Activated T-helper 2 cell treated with anti-CD3 and anti-CD28 coated beads, Interferon-gamma antibody, Interleukin-2, Interleukin-4, amounts not matched to agents 10 μg/mL and 5 μg/mL and 100 μg/mL, durations not matched to agents 14 hours and 24 hours and 36 hours (primary cell): ENCODE data around the gene ENO3. TPM values are rescaled to one million over a fixed set of nuclear protein-coding genes. Genes with fewer than 3 reads are reported as not detected.
"Not testable (repeated sequence)": the region's sequence is repeated elsewhere in the genome, so short reads cannot be mapped to it uniquely, and the experiment has no call there.

Source experiments
- DNase-seq: peaks from one replicate; pipeline ENCODE4 v3.0.0; 2021; ENCODE audit warnings: low spot score
- H3K27ac Mint-ChIP-seq: one replicate; pipeline ENCODE4 v1.8.0; 2021; ENCODE audit warnings: mixed read lengths
- H3K27me3 Mint-ChIP-seq: one replicate; pipeline ENCODE4 v1.8.0; 2021; ENCODE audit warnings: low read depth, mixed read lengths
- H3K36me3 Mint-ChIP-seq: one replicate; pipeline ENCODE4 v1.8.0; 2021; ENCODE audit warnings: low read depth, mixed read lengths
- H3K4me1 Mint-ChIP-seq: one replicate; pipeline ENCODE4 v1.8.0; 2021; ENCODE audit warnings: low read depth, mixed read lengths
- H3K4me3 Mint-ChIP-seq: one replicate; pipeline ENCODE4 v1.8.0; 2021; ENCODE audit warnings: low read depth, mild to moderate bottlenecking, moderate library complexity, mixed read lengths
- H3K9me3 Mint-ChIP-seq: one replicate; pipeline ENCODE4 v1.8.0; 2021; ENCODE audit warnings: mixed read lengths
- intact Hi-C: fragments of 100-400 bp; cut with micrococcal nuclease; formaldehyde crosslinking; loops from one replicate; pipeline ENCODE4 v1.15.1; 2023
- total RNA-seq: library from RNA; stranded (reverse); gene quantifications from 2 replicates; pipeline ENCODE4 v1.2.3, GENCODE V29; 2022

ENO3 gene
- total RNA-seq, 1 donor from 2014 or later, result 47.9 TPM

GRCh38 chr17:4921320-4921719 is 29.6 kb upstream of the ENO3 start:
- Mint-ChIP-seq H3K27me3 (no peaks in the 10 kb centered on the region), H3K4me1 (peaks cover under 1% of the 10 kb centered on the region), H3K36me3 (peaks cover 6% of the 10 kb centered on the region), H3K4me3 (no peak overlapping the region), H3K27ac (no peak overlapping the region), H3K9me3 (no peaks in the 10 kb centered on the region)
- DNase-seq, result no peak
- intact Hi-C loops, result no loop called here

DNA sequence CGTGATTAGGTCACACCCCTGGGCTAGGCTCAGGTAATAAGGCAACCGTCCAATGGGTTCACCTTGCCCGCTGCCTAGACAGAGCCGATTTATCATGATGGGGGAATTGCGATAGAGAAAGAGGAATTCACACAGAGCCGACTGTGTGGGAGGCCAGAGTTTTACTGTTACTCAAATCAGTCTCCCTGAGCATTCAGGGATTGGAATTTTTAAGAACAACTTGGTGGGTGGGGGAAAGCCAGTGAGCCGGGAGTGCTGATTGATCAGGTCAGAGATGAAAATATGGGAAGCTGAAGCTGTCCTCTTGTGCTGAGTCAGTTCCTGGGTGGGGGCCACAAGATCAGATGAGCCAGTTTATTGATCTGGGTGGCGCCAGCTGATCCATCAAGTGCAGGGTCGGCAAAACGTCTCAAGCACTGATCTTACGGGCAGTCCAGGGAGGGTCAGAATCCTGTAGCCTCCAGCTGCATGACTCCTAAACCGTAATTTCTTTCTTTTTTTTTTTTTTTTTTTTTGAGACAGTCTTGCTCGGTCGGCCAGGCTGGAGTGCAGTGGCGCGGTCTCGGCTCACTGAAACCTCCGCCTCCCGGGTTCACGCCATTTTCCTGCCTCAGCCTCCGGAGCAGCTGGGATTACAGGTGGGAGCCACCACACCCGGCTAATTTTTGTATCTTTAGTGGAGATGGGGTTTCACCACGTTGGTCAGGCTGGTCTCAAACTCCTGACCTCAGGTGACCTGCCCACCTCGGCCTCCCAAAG is 24.2 kb upstream of the ENO3 start:
- H3K9me3 Mint-ChIP-seq, intact Hi-C loops, H3K4me1 Mint-ChIP-seq, H3K4me3 Mint-ChIP-seq, H3K27me3 Mint-ChIP-seq, DNase-seq: not testable (repeated sequence)
- H3K27ac Mint-ChIP-seq, result peak overlapping the region; percentile 29
- H3K36me3 Mint-ChIP-seq, result peaks cover 33% of the 10 kb centered on the region

- no peak for DNase-seq
- peaks cover 33% of the 10 kb centered on the region for H3K36me3 Mint-ChIP-seq
- H3K9me3 Mint-ChIP-seq, result no peaks in the 10 kb centered on the region
- H3K27ac Mint-ChIP-seq, result no peak overlapping the region
- intact Hi-C loops, result no loop called here
- no peaks in the 10 kb centered on the region for H3K27me3 Mint-ChIP-seq
- no peak overlapping the region for H3K4me3 Mint-ChIP-seq
- peaks cover 8% of the 10 kb centered on the region for H3K4me1 Mint-ChIP-seq
These were observed 22.0 kb upstream of the ENO3 start for GRCh38 chr17:4928881-4929280.

- no peaks in the 10 kb centered on the region for H3K9me3 Mint-ChIP-seq
- DNase-seq, result no peak
- H3K4me1 Mint-ChIP-seq, result peaks cover 13% of the 10 kb centered on the region
- H3K4me3 Mint-ChIP-seq, result no peak within 1 kb of the TSS
- peaks cover 34% of the 10 kb centered on the region for H3K36me3 Mint-ChIP-seq
- intact Hi-C loops, result no loop called here
- no peak within 1 kb of the TSS for H3K27ac Mint-ChIP-seq
- H3K27me3 Mint-ChIP-seq, result no peaks in the 10 kb centered on the region
These were observed 19.0 kb upstream of the ENO3 start, which contains the start of gene GP1BA for GRCh38 chr17:4931963-4932362. GP1BA (plus strand) TSS chr17:4932277; CDS start chr17:4932605, 328 bp downstream.

DNA sequence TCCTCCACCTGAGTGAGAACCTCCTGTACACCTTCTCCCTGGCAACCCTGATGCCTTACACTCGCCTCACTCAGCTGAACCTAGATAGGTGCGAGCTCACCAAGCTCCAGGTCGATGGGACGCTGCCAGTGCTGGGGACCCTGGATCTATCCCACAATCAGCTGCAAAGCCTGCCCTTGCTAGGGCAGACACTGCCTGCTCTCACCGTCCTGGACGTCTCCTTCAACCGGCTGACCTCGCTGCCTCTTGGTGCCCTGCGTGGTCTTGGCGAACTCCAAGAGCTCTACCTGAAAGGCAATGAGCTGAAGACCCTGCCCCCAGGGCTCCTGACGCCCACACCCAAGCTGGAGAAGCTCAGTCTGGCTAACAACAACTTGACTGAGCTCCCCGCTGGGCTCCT is 18.2 kb upstream of the ENO3 start:
- Mint-ChIP-seq H3K4me3 (no peak overlapping the region), H3K36me3 (peaks cover 40% of the 10 kb centered on the region), H3K27ac (no peak overlapping the region), H3K27me3 (no peaks in the 10 kb centered on the region), H3K9me3 (no peaks in the 10 kb centered on the region), H3K4me1 (peaks cover 16% of the 10 kb centered on the region)
- DNase-seq, result no peak
- intact Hi-C loops, result no loop called here

DNA sequence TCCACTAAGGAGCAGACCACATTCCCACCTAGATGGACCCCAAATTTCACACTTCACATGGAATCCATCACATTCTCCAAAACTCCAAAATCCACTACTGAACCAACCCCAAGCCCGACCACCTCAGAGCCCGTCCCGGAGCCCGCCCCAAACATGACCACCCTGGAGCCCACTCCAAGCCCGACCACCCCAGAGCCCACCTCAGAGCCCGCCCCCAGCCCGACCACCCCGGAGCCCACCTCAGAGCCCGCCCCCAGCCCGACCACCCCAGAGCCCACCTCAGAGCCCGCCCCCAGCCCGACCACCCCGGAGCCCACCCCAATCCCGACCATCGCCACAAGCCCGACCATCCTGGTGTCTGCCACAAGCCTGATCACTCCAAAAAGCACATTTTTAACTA is 17.3 kb upstream of the ENO3 start:
- no peak overlapping the region for H3K4me3 Mint-ChIP-seq
- H3K9me3 Mint-ChIP-seq, result no peaks in the 10 kb centered on the region
- intact Hi-C loops, result no loop called here
- peaks cover 43% of the 10 kb centered on the region for H3K36me3 Mint-ChIP-seq
- H3K27me3 Mint-ChIP-seq, result no peaks in the 10 kb centered on the region
- H3K27ac Mint-ChIP-seq, result no peak overlapping the region
- peaks cover 22% of the 10 kb centered on the region for H3K4me1 Mint-ChIP-seq
- DNase-seq, result no peak

- Mint-ChIP-seq H3K9me3 (no peaks in the 10 kb centered on the region), H3K4me1 (peaks cover 26% of the 10 kb centered on the region), H3K36me3 (peaks cover 42% of the 10 kb centered on the region), H3K4me3 (no peak overlapping the region), H3K27me3 (no peaks in the 10 kb centered on the region), H3K27ac (peak overlapping the region; percentile 40)
- intact Hi-C loops, result no loop called here
- no peak for DNase-seq
These were observed 16.5 kb upstream of the ENO3 start for GRCh38 chr17:4934173-4934979.

DNA sequence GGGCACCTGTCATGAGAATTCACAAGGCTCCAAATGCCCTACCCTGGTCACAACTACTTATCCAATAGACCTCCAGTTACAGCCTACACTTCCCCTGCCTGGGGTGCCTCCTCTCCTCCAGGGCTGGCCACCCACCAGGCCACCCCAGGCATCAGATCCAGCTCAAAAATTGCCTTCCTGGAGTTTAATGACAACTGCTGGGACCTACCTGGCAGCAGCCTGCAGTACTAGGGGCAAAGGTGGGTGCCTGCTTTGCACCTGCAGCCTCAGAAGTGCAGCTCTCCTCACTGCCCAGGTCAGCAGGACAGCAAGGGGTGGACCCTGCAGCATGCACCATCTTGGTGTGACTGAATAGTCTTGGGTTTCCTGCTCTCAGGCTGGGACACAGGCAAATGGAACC is 15.3 kb upstream of the ENO3 start:
- H3K9me3 Mint-ChIP-seq, result no peaks in the 10 kb centered on the region
- peaks cover 26% of the 10 kb centered on the region for H3K4me1 Mint-ChIP-seq
- H3K36me3 Mint-ChIP-seq, result peaks cover 43% of the 10 kb centered on the region
- no peak overlapping the region for H3K4me3 Mint-ChIP-seq
- H3K27me3 Mint-ChIP-seq, result no peaks in the 10 kb centered on the region
- intact Hi-C loops, result no loop called here
- no peak for DNase-seq
- H3K27ac Mint-ChIP-seq, result no peak overlapping the region

DNA sequence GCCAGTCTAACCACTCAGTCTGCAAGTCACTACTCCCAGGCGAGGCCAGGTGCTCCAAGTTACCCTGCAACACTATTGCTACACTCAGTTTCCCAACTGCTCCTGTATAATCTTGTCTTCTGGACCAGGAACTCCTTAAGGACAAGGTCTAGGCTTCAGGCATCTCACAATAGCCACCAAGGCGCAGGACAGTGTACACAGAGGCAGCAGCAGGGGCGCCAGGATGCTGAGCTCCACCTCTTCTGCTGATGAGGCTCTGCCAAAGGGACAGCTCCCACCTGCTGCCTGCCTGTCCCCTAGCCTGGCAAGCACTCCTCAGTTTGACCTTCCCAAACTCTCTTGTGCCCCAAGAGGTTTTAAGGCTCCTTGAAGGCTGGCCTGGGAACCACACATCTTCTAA is 14.5 kb upstream of the ENO3 start:
- peaks cover 48% of the 10 kb centered on the region for H3K36me3 Mint-ChIP-seq
- H3K27ac Mint-ChIP-seq, result no peak overlapping the region
- H3K9me3 Mint-ChIP-seq, result no peaks in the 10 kb centered on the region
- peaks cover 31% of the 10 kb centered on the region for H3K4me1 Mint-ChIP-seq
- DNase-seq, result no peak
- intact Hi-C loops, result no loop called here
- H3K4me3 Mint-ChIP-seq, result no peak overlapping the region
- H3K27me3 Mint-ChIP-seq, result no peaks in the 10 kb centered on the region

DNA sequence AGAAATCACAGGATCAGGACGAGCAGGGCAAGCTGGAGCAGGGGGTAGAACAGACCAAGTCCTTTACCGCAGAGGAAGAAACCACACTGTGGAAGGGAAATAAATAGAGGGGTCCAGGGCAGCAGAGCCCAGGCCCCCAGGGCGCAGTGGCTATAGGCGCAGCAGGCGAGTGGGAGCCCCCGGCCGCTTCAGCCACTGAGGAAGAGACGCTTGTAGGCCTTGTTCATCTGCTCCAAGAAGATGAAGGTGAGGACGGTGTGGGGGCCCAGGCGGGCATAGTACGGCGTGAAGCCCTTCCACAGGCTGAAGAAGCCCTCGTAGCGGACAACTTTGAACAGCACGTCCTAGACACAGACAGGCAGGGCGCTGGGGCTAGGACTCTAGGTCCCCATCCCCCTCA is 13.4 kb upstream of the ENO3 start:
- peak overlapping the region; percentile 100 for H3K4me3 Mint-ChIP-seq
- no peaks in the 10 kb centered on the region for H3K27me3 Mint-ChIP-seq
- no peak for DNase-seq
- intact Hi-C loops, result no loop called here
- no peaks in the 10 kb centered on the region for H3K9me3 Mint-ChIP-seq
- peaks cover 41% of the 10 kb centered on the region for H3K4me1 Mint-ChIP-seq
- H3K36me3 Mint-ChIP-seq, result peaks cover 59% of the 10 kb centered on the region
- no peak overlapping the region for H3K27ac Mint-ChIP-seq

- no peaks in the 10 kb centered on the region for H3K27me3 Mint-ChIP-seq
- peaks cover 44% of the 10 kb centered on the region for H3K4me1 Mint-ChIP-seq
- intact Hi-C loops, result no loop called here
- H3K4me3 Mint-ChIP-seq, result peak overlapping the region; percentile 100
- H3K27ac Mint-ChIP-seq, result no peak overlapping the region
- DNase-seq, result no peak
- H3K9me3 Mint-ChIP-seq, result no peaks in the 10 kb centered on the region
- peaks cover 64% of the 10 kb centered on the region for H3K36me3 Mint-ChIP-seq
These were observed 12.8 kb upstream of the ENO3 start for GRCh38 chr17:4938069-4938491.

DNA sequence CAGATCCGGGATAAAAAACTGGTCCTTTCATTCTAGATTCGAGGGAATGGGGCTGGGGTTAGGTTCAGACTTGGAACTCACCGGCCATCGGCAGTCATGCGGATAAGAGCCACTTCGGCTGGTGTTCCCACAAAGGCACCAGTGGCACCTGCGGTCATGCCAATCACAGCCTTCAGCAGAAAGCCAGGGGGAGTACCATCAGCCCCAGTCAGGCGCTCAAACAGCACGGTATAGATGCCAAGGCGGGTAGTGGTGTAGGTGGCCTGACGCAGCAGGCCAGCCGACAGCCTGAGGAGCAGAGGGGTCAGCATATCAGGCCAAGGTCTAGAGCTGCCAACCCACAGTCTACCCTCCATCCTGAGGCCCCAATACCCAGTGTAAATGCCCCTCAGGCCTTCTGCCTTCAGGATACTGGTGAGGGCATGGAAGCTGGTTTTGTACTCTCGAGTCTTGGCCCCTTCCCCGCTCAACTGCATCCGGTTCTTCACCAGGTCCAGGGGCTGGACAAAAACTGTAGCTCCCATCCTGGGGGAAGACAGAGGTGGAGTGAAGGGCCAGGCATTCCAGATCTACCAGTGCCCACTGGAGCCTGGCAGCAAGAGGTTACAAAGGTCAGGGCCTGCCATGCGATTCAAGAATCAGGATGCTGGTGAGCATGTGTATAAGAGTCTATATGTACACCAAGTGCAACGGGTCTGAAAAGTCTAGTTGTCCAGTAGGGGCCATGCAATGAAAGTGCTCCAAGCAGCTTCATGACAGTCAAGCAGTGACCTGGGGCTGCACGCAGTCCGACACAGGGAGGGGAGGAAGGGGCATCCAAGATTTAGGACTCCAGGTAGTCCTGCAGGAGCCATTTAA is 12.0 kb upstream of the ENO3 start:
- peaks cover 45% of the 10 kb centered on the region for H3K4me1 Mint-ChIP-seq
- H3K27ac Mint-ChIP-seq, result peak overlapping the region; percentile 87
- peaks cover 71% of the 10 kb centered on the region for H3K36me3 Mint-ChIP-seq
- no peaks in the 10 kb centered on the region for H3K27me3 Mint-ChIP-seq
- no peak for DNase-seq
- intact Hi-C loops, result loop anchor here (1.0 kb wide), 1 partner anchor 30 kb away; no protein-coding TSS in a partner anchor
- peak overlapping the region; percentile 100 for H3K4me3 Mint-ChIP-seq
- H3K9me3 Mint-ChIP-seq, result no peaks in the 10 kb centered on the region
